ENCODE data around the gene TMED6.

The TMED6 gene

DNA sequence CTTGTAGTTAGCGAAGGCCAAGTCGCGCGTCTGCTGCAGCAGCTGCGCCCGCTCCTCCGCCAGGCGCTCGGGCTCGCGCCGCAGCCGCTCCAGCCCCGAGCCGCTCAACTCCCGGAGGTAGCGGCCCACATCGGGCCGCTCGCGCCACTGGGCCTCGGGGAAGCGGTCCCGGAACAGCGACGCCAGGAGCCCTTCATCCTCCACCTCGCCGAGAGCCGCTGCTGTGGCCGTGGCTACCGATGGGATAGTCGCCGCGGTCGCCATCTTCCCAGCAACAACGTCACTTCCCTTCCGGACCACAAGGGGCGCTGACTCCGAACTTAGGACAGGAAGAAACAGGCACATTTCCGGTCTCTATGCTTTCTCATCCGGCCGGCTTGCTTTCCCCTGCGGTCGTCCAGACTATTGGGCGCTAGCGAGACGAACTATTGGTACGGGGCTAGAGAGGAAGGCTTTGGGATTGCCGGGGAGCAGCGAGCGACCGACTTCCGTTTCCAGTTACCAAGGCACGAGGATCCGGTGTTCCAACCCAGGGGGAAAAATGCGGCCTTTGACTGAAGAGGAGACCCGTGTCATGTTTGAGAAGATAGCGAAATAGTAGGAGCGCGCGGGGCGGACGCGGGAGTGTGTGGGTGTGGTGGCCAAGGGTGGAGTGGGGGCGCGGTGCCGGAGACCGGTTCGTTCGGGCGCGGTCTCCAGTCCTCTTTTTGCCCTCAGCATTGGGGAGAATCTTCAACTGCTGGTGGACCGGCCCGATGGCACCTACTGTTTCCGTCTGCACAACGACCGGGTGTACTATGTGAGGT, 12.1 kb downstream of the TMED6 start, which contains the start of the genes COG8 and NIP7:
COG8 (minus strand) TSS at position 276 of the 806 bp plus-strand sequence; CDS start at position 264, 12 bp downstream.
NIP7 (plus strand) TSS at position 484 of the 806 bp plus-strand sequence; CDS start at position 542, 58 bp downstream.
- Mint-ChIP-seq H3K36me3 (ENCODE audit: low read depth) (peaks cover 48% of the 10 kb centered on the region), H3K27ac (peak within 1 kb of the TSS; percentile 99), H3K4me1 (peaks cover 42% of the 10 kb centered on the region), H3K9me3 (no peaks in the 10 kb centered on the region), H3K4me3 (peak within 1 kb of the TSS; percentile 100), H3K27me3 (ENCODE audit: low read depth, poor library complexity) (no peaks in the 10 kb centered on the region)
- TF ChIP-seq, protein P1, sequence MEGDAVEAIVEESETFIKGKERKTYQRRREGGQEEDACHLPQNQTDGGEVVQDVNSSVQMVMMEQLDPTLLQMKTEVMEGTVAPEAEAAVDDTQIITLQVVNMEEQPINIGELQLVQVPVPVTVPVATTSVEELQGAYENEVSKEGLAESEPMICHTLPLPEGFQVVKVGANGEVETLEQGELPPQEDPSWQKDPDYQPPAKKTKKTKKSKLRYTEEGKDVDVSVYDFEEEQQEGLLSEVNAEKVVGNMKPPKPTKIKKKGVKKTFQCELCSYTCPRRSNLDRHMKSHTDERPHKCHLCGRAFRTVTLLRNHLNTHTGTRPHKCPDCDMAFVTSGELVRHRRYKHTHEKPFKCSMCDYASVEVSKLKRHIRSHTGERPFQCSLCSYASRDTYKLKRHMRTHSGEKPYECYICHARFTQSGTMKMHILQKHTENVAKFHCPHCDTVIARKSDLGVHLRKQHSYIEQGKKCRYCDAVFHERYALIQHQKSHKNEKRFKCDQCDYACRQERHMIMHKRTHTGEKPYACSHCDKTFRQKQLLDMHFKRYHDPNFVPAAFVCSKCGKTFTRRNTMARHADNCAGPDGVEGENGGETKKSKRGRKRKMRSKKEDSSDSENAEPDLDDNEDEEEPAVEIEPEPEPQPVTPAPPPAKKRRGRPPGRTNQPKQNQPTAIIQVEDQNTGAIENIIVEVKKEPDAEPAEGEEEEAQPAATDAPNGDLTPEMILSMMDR (IDR thresholded peaks at IDR 0.05), result peak; percentile 82
- DNase-seq, result peak; percentile 93

DNA sequence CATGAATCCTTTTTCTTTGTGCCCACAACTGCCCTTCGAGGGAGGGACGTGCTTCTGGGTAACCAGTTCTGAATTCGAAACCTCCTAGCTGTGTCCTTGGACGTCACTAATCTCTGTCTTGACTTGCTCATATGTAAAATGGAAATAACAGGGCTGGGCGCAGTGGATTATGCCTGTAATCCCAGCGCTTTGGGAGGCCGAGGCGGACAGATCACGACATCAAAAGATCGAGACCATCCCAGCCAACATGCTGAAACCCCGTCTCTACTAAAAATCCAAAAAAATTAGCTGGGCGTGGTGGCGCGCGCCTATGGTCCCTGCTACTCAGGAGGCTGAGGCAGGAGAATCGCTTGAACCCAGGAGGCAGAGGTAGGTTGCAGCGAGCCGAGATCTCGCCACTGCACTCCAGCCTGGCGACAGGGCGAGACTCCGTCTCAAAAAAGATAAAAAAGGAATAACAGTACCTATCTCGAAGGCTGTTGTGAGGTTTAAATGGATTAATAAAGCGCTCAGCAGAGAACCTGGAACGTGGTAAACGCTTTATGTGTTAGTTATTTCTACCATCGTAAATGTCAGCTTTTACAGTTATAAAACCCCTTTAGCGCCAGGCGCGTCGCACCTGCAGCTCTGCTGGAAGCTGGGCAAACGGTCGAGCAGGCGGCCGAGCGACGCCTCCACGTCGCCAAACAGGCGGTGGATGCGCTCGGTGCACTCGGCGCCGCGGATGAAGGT, 12.9 kb downstream of the TMED6 start:
- peak overlapping the region; percentile 100 for H3K4me3 Mint-ChIP-seq
- H3K4me1 Mint-ChIP-seq, result peaks cover 42% of the 10 kb centered on the region
- no peaks in the 10 kb centered on the region for H3K27me3 Mint-ChIP-seq (ENCODE audit: low read depth, poor library complexity)
- DNase-seq, result no peak
- TF ChIP-seq, protein P1 (IDR thresholded peaks at IDR 0.05), result no peak
- no peaks in the 10 kb centered on the region for H3K9me3 Mint-ChIP-seq
- peaks cover 55% of the 10 kb centered on the region for H3K36me3 Mint-ChIP-seq (ENCODE audit: low read depth)
- peak overlapping the region; percentile 82 for H3K27ac Mint-ChIP-seq

DNA sequence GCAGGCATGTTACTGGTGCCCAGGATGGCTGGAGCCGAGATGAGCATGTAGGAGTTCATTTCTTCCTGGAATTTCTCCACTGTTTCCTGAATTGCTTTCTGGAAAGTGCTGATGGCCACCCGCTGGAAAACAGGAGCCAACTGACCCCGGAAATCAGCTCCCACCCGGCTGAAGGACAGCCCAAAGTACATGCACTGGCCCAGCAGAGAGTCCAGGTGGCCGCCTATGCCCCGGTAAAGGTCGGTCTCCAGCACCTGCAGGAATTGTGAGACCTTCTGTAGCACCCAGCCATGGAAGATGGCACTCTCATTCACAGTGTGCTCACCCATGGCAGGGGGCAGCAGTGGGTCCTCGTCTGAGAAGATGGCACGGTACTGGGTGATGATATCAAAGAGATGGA, 16.9 kb downstream of the TMED6 start:
- no peak overlapping the region for H3K27ac Mint-ChIP-seq
- H3K4me1 Mint-ChIP-seq, result peaks cover 35% of the 10 kb centered on the region
- TF ChIP-seq, protein P1 (IDR thresholded peaks at IDR 0.05), result no peak
- H3K4me3 Mint-ChIP-seq, result no peak overlapping the region
- no peaks in the 10 kb centered on the region for H3K27me3 Mint-ChIP-seq (ENCODE audit: low read depth, poor library complexity)
- peaks cover 57% of the 10 kb centered on the region for H3K36me3 Mint-ChIP-seq (ENCODE audit: low read depth)
- no peak for DNase-seq
- H3K9me3 Mint-ChIP-seq, result no peaks in the 10 kb centered on the region

DNA sequence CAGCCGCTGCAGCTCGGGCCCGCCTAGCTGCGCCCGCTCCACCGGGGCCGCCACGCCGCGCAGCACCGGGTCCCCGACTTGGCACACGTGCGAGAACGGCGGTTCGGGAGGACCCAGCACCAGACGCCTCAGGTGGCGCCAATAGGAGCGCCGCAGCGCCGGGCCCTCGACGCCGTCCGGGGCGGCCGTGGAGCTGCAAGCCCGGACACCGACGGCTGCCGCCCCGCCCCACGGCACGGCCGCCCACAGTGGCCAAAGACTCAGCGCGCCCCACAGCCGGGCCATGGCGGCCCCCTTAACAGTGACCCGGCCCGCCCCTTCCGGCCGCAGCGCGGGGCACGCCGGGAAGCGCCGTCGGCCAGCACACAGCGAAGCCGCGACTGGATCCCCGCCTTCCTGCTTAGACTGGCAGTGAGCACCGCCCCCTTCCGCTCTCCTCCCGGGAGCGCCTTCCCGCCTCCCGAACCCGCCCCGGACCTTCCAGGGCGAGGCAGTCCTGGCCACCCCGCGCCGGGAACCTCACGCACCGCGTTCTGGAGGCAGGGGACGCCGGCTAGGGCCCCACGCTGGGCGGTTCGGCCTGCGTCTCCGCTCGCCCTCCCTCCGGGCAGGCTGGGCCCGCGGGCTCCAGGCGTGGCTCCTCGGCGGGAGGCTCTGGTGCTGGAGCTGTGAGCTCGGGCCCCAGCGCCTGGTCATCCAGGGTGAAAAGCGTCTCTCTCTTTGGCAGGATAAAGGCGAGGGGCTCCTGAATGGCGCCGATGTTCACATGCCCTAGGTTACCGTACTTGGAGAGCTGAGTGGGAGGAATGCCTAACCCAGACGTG, 21.1 kb downstream of the TMED6 start, which contains the start of gene PDF:
PDF (minus strand) TSS at position 303 of the 824 bp plus-strand sequence; CDS start at position 285, 18 bp downstream.
- DNase-seq, result peak; percentile 94
- TF ChIP-seq, protein P1 (IDR thresholded peaks at IDR 0.05), result no peak
- peak within 1 kb of the TSS; percentile 86 for H3K4me3 Mint-ChIP-seq
- H3K4me1 Mint-ChIP-seq, result peaks cover 37% of the 10 kb centered on the region
- peak within 1 kb of the TSS; percentile 95 for H3K27ac Mint-ChIP-seq
- no peaks in the 10 kb centered on the region for H3K9me3 Mint-ChIP-seq
- H3K27me3 Mint-ChIP-seq (ENCODE audit: low read depth, poor library complexity), result no peaks in the 10 kb centered on the region
- H3K36me3 Mint-ChIP-seq (ENCODE audit: low read depth), result peaks cover 53% of the 10 kb centered on the region

DNA sequence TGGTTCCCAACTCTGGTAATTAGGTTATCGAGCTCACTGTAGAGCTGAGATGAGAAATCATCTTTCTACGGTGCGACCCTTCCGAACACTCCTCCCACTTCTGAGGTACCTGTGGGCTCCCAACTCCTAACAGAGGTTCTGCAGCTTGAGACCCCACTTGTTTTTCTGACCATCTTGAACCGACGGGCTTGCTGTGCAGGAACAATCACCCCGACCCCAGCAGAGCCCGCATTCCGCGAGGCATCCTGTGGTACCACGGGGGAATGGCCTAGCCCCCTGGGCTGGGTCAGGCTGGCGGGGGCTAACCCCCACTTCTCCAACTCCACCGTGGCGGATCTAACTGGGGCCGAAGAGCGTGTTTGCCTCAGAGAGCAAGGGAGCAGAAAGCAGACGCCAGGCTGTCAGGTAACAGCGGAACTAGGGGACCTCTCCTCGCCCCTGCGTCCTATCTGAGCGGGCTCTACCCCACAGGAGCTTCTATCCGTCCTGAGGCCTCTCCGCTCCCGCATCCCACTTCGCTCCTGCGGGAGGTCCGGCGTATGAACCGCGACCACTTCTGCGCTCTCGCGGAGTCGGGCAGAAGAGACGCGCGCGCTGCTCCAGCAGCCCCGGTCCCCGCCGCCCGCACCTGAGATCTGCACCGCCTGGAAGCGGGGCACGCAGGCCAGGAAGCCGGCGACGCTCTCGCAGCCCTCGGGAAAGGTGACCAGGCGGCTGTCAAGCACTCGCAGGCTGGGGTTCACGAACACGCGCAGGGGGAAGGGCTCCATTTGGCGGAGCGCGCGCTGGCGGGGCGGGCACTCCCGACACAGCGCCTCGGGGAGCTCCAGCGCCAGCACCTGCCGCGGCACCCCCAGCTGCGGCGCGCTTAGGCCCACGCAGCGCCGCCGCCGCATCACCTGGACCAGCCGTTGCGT, 22.0 kb downstream of the TMED6 start:
- Mint-ChIP-seq H3K4me1 (peaks cover 42% of the 10 kb centered on the region), H3K36me3 (ENCODE audit: low read depth) (peaks cover 52% of the 10 kb centered on the region), H3K4me3 (peak overlapping the region; percentile 86), H3K27me3 (ENCODE audit: low read depth, poor library complexity) (no peaks in the 10 kb centered on the region), H3K27ac (no peak overlapping the region), H3K9me3 (no peaks in the 10 kb centered on the region)
- peak; percentile 50 for DNase-seq
- TF ChIP-seq, protein P1 (IDR thresholded peaks at IDR 0.05), result no peak

All from nephron progenitor cell (in vitro differentiated cells).